H1 (cell line): ENCODE results near the gene PTPN21. TPM values are rescaled to one million over a fixed set of nuclear protein-coding genes. Genes with fewer than 3 reads are reported as not detected.

ENCODE experiments used
- CTCF ChIA-PET: fragments of 300-600 bp; sonication (Branson Sonifier 250); formaldehyde crosslinking; loops from one replicate; lab custom pipeline; 2021; ENCODE audit not compliant: partially characterized antibody; lab: Charles Lee
- POLR2A ChIA-PET: fragments of 300-600 bp; sonication (Branson Sonifier 250); formaldehyde crosslinking; loops from one replicate; lab custom pipeline; 2021; ENCODE audit warnings: inconsistent platforms; ENCODE audit not compliant: partially characterized antibody; lab: Charles Lee
- DNase-seq, 2 experiments: peaks; one replicate each; pipeline versions ENCODE4 v3.0.0 to v3.0.0-alpha.2; 2010 to 2022; ENCODE audit warnings: low spot score in 2 of 2, low read depth in 1 of 2, mixed read lengths in 1 of 2
- FAIRE-seq: peaks from 2 replicates; lab custom pipeline; 2011; peaks lifted over from hg19 to GRCh38; lab: Jason Lieb, UNC
- H2AFZ ChIP-seq: 2 replicates; pipeline ENCODE4 v1.8.1; 2012; ENCODE audit warnings: low read length, inconsistent platforms
- H2AK5ac ChIP-seq: 2 replicates; pipeline ENCODE4 v1.6.1; 2013; ENCODE audit warnings: low read depth, low read length
- H2BK120ac ChIP-seq: replicated peaks from 2 replicates; pipeline ENCODE3; 2013; ENCODE audit warnings: low read depth, low read length, inconsistent platforms
- H2BK12ac ChIP-seq: 2 replicates; pipeline ENCODE4 v1.6.1; 2013; ENCODE audit warnings: low read depth, low read length
- H2BK15ac ChIP-seq: 2 replicates; pipeline ENCODE4 v1.6.1; 2013; ENCODE audit warnings: low read length
- H2BK20ac ChIP-seq: 2 replicates; pipeline ENCODE4 v1.6.1; 2013; ENCODE audit warnings: low read length
- H2BK5ac ChIP-seq: 2 replicates; pipeline ENCODE4 v1.6.1; 2013; ENCODE audit warnings: low read depth, low read length
- H3K14ac ChIP-seq: 2 replicates; pipeline ENCODE4 v1.6.1; 2013; ENCODE audit warnings: inconsistent platforms; ENCODE audit not compliant: insufficient read length
- H3K18ac ChIP-seq: 2 replicates; pipeline ENCODE4 v1.6.1; 2013; ENCODE audit warnings: low read length; ENCODE audit errors: extremely low read depth
- H3K23ac ChIP-seq: 2 replicates; pipeline ENCODE4 v1.6.1; 2013; ENCODE audit warnings: inconsistent platforms; ENCODE audit not compliant: insufficient read length
- H3K23me2 ChIP-seq: 2 replicates; pipeline ENCODE4 v1.6.1; 2013; ENCODE audit warnings: low read depth, low read length
- H3K27ac ChIP-seq: 2 replicates; pipeline ENCODE4 v1.6.1; 2011; ENCODE audit warnings: low read depth, low read length, inconsistent platforms
- H3K27me3 ChIP-seq, 4 experiments: replicated peaks in 1 of 4; 1 replicate in 1 of 4; 2 replicates in 3 of 4; pipeline versions ENCODE4 v1.6.1 to v1.8.1; 2011 to 2013; ENCODE audit warnings: low read length in 3 of 4, mild to moderate bottlenecking in 3 of 4, inconsistent platforms in 2 of 4, mixed read lengths in 2 of 4, moderate library complexity in 1 of 4; ENCODE audit not compliant: control insufficient read depth in 3 of 4, insufficient read depth in 3 of 4; ENCODE audit errors: extremely low read depth in 1 of 4
- H3K36me3 ChIP-seq, 4 experiments: 2 replicates each; pipeline versions ENCODE4 v1.6.1 to v1.8.1; 2011 to 2013; ENCODE audit warnings: mild to moderate bottlenecking in 4 of 4, low read length in 3 of 4, moderate library complexity in 2 of 4, control low read depth in 1 of 4, inconsistent platforms in 1 of 4; ENCODE audit not compliant: insufficient read depth in 4 of 4, control insufficient read depth in 2 of 4
- H3K4ac ChIP-seq: replicated peaks from 2 replicates; pipeline ENCODE3; 2013; ENCODE audit warnings: low read length, low read depth, mixed read lengths, inconsistent platforms; ENCODE audit not compliant: insufficient read length
- H3K4me1 ChIP-seq, 4 experiments: replicated peaks in 1 of 4; 1 replicate in 1 of 4; 2 replicates in 3 of 4; pipeline versions ENCODE4 v1.6.1 to v1.8.1; 2011 to 2013; ENCODE audit warnings: low read length in 3 of 4, inconsistent platforms in 2 of 4, mixed read lengths in 1 of 4; ENCODE audit not compliant: insufficient read depth in 4 of 4, control insufficient read depth in 3 of 4
- H3K4me2 ChIP-seq, 2 experiments: 2 replicates each; pipeline versions ENCODE4 v1.6.1 to v1.8.1; 2011 to 2013; ENCODE audit warnings: low read depth in 2 of 2, low read length in 2 of 2, control low read depth in 1 of 2, inconsistent platforms in 1 of 2, mild to moderate bottlenecking in 1 of 2; ENCODE audit not compliant: insufficient read depth in 1 of 2
- H3K4me3 ChIP-seq, 4 experiments: fragments of 200-600, 300-600 bp in 1 of 4; sonication (generic), shearing (Covaris generic), sonication (Bioruptor Twin) in 1 of 4; 2 replicates each; pipeline versions ENCODE4 v1.5.1 to v1.8.1; 2011 to 2016; ENCODE audit warnings: low read length in 4 of 4, low read depth in 3 of 4, control low read depth in 2 of 4, inconsistent platforms in 2 of 4, mild to moderate bottlenecking in 2 of 4, mixed read lengths in 1 of 4, moderate library complexity in 1 of 4; ENCODE audit not compliant: insufficient read depth in 2 of 4; ENCODE audit errors: extremely low read depth in 1 of 4
- H3K56ac ChIP-seq: replicated peaks from 2 replicates; pipeline ENCODE3; 2013; ENCODE audit warnings: low read depth, mild to moderate bottlenecking, mixed read lengths, low read length, inconsistent platforms; ENCODE audit not compliant: insufficient read length
- H3K79me1 ChIP-seq: 2 replicates; pipeline ENCODE4 v1.6.1; 2013; ENCODE audit warnings: low read depth, low read length, control low read depth
- H3K79me2 ChIP-seq, 2 experiments: 2 replicates each; pipeline versions ENCODE4 v1.6.1 to v1.8.1; 2012 to 2013; ENCODE audit warnings: low read length in 2 of 2, mild to moderate bottlenecking in 2 of 2, inconsistent platforms in 1 of 2; ENCODE audit not compliant: insufficient read depth in 2 of 2, control insufficient read depth in 1 of 2
- H3K9ac ChIP-seq, 4 experiments: replicated peaks in 1 of 4; 1 replicate in 1 of 4; 2 replicates in 3 of 4; pipeline versions ENCODE4 v1.6.1 to v1.8.1; 2011 to 2013; ENCODE audit warnings: low read depth in 3 of 4, low read length in 3 of 4, control low read depth in 2 of 4, mild to moderate bottlenecking in 2 of 4, moderate library complexity in 2 of 4, inconsistent platforms in 1 of 4; ENCODE audit errors: extremely low read depth in 1 of 4
- H3K9me3 ChIP-seq, 2 experiments: 2 replicates each; pipeline versions ENCODE4 v1.6.1 to v1.8.1; 2012 to 2013; ENCODE audit warnings: mild to moderate bottlenecking in 2 of 2, moderate library complexity in 2 of 2, control low read depth in 1 of 2, inconsistent platforms in 1 of 2, low read depth in 1 of 2, low read length in 1 of 2, mixed read lengths in 1 of 2; ENCODE audit not compliant: insufficient read depth in 2 of 2
- H4K20me1 ChIP-seq, 2 experiments: replicated peaks in 1 of 2; 2 replicates each; pipeline versions ENCODE3 to v1.8.1; 2011 to 2013; ENCODE audit warnings: inconsistent platforms in 2 of 2, low read length in 2 of 2, mild to moderate bottlenecking in 1 of 2; ENCODE audit not compliant: insufficient read depth in 2 of 2, control insufficient read depth in 1 of 2
- H4K5ac ChIP-seq: 2 replicates; pipeline ENCODE4 v1.6.1; 2013; ENCODE audit warnings: low read length, low read depth, mixed read lengths, inconsistent platforms; ENCODE audit not compliant: insufficient read length
- H4K8ac ChIP-seq: 2 replicates; pipeline ENCODE4 v1.8.0; 2013; ENCODE audit warnings: mild to moderate bottlenecking, moderate library complexity, low read length, inconsistent platforms; ENCODE audit not compliant: insufficient read depth; ENCODE audit errors: extremely low read depth
- H4K91ac ChIP-seq: replicated peaks from 2 replicates; pipeline ENCODE3; 2013; ENCODE audit warnings: low read length, mixed read lengths, inconsistent platforms; ENCODE audit not compliant: insufficient read length
- ATF2 ChIP-seq: IDR thresholded peaks from 2 replicates; pipeline ENCODE4 v1.6.1; 2012; ENCODE audit warnings: low read length, inconsistent platforms
- ATF3 ChIP-seq: IDR thresholded peaks from 2 replicates; pipeline ENCODE4 v1.6.1; 2011; ENCODE audit warnings: low read depth, mild to moderate bottlenecking, low read length; ENCODE audit not compliant: insufficient read depth
- BACH1 ChIP-seq: IDR thresholded peaks from 2 replicates; pipeline ENCODE4 v1.6.1; 2012; ENCODE audit warnings: low read length, improper control_type of control experiment
- HDAC6 ChIP-seq: IDR thresholded peaks from one replicate; pipeline ENCODE4 v1.7.1; 2012; ENCODE audit warnings: low read depth, mild to moderate bottlenecking, inconsistent platforms, low read length, moderate library complexity
- MAX ChIP-seq: IDR thresholded peaks from 2 replicates; pipeline ENCODE4 v1.6.1; 2012; ENCODE audit warnings: inconsistent platforms
- RBBP5 ChIP-seq: IDR thresholded peaks from 2 replicates; pipeline ENCODE4 v1.7.1; 2012; ENCODE audit warnings: low read depth, mild to moderate bottlenecking, inconsistent platforms, low read length, moderate library complexity, borderline replicate concordance
- SAP30 ChIP-seq: fragments of 300-600 bp; sonication (generic); IDR thresholded peaks from 2 replicates; pipeline ENCODE4 v1.7.1; 2012; ENCODE audit warnings: low read length, moderate library complexity, mild to moderate bottlenecking, inconsistent platforms; ENCODE audit not compliant: insufficient read depth, insufficient replicate concordance
- SIRT6 ChIP-seq: IDR thresholded peaks from one replicate; pipeline ENCODE4 v1.7.1; 2012; ENCODE audit warnings: low read length, inconsistent platforms
- SP4 ChIP-seq: IDR thresholded peaks from 2 replicates; pipeline ENCODE4 v1.6.1; 2012; ENCODE audit warnings: low read length, inconsistent platforms
- WGBS, 2 experiments: shearing (Covaris generic) in 1 of 2; methylation state at CpG; one replicate each; pipeline versions ENCODE4 v1.1.6 to v1.1.7; 2013 to 2015; ENCODE audit warnings: low lambda C conversion rate in 2 of 2, mixed read lengths in 2 of 2, inconsistent platforms in 1 of 2, low coverage in 1 of 2, missing lambda C conversion rate in 1 of 2; ENCODE audit not compliant: insufficient replicate concordance in 2 of 2, insufficient coverage in 1 of 2, insufficient read length in 1 of 2; ENCODE audit errors: extremely low coverage in 1 of 2, missing lambda C conversion rate in 1 of 2; 5-methylcytosine and 5-hydroxymethylcytosine counted together
- polyA plus RNA-seq, 7 experiments: library from polyadenylated mRNA; depleted of rRNA in 3 of 7; stranded (reverse) in 5 of 7; unstranded in 2 of 7; fragments of >200 nt in 5 of 7; fragments of 200-250 nt in 2 of 7; gene quantifications; 1 replicate in 5 of 7; 2 replicates in 1 of 7; 4 replicates in 1 of 7; pipeline versions ENCODE4 v1.2.1 to v1.2.3, GENCODE V29; 2011 to 2013; ENCODE audit warnings: missing spikeins in 2 of 7, mixed read lengths in 2 of 7
- total RNA-seq: library from RNA; stranded (reverse); fragmentation: NEBNext Ultra II Directional; extraction: Animal tissue kit (Norgen Biotek cat#: 25700); gene quantifications from 2 replicates; pipeline ENCODE4 v1.2.1, GENCODE V29; 2021

Gene PTPN21
- total and polyA plus RNA-seq, 2 of the 8 experiments (the other 6 are each of a cell fraction or from before 2014, with no cell fraction given): 6.5 to 16.1 TPM

- H2BK120ac ChIP-seq: no peak overlapping the region
- H3K27me3 ChIP-seq: no peaks in the 10 kb centered on the region
- H4K20me1 ChIP-seq: no peaks in the 10 kb centered on the region
- 90% methylated on average over 6 of the region's 6 CpGs; no CpG with 5 or more reads in 1 of the 2 experiments for WGBS, 2 experiments
- H3K9me3 ChIP-seq: no peaks in the 10 kb centered on the region
- no peak overlapping the region for H3K4me2 ChIP-seq
- H2BK20ac ChIP-seq: no peak overlapping the region
- no peak overlapping the region for H3K4me3 ChIP-seq
- ChIA-PET CTCF (interaction anchor here (1.0 to 1.3 kb wide), 2 partner anchors 12 to 61 kb away, joined by 3 read pairs; no protein-coding TSS in a partner anchor), POLR2A (no interaction called here)
- H3K4ac ChIP-seq: no peak overlapping the region
- H2BK5ac ChIP-seq: no peak overlapping the region
- no peak overlapping the region for H2AK5ac ChIP-seq
- H4K5ac ChIP-seq: no peak overlapping the region
- H3K23ac ChIP-seq: no peak overlapping the region
- H3K4me1 ChIP-seq: no peaks in the 10 kb centered on the region
- FAIRE-seq (peak; percentile 19), DNase-seq (no peak)
- H3K18ac ChIP-seq: no peak overlapping the region
- no peaks in the 10 kb centered on the region for H3K79me1 ChIP-seq
- H3K27ac ChIP-seq: no peak overlapping the region
- H3K79me2 ChIP-seq: no peaks in the 10 kb centered on the region
- no peak overlapping the region for H4K8ac ChIP-seq
- no peak overlapping the region for H3K14ac ChIP-seq
- H3K56ac ChIP-seq: no peak overlapping the region
- H2BK15ac ChIP-seq: no peak overlapping the region
- TF ChIP-seq ATF3 (no peak), SAP30 (no peak), SP4 (no peak), ATF2 (no peak), SIRT6 (no peak), HDAC6 (no peak), BACH1 (no peak), MAX (no peak), RBBP5 (no peak)
- H3K23me2 ChIP-seq: no peaks in the 10 kb centered on the region
- no peak overlapping the region for H2BK12ac ChIP-seq
- H3K36me3 ChIP-seq: peaks cover 0 to 19% (median 5%) of the 10 kb centered on the region in 4 experiments; a peak in 4 of 8 replicates
- H2AFZ ChIP-seq: no peak overlapping the region
- no peak overlapping the region for H3K9ac ChIP-seq
- H4K91ac ChIP-seq: no peak overlapping the region
Measured at GRCh38 chr14:88499225-88499624, 55.6 kb downstream of the PTPN21 start.
